GM12892 (cell line): ENCODE results near the gene PRKCD.

Experiments
- POLR2AphosphoS5 ChIP-seq: IDR thresholded peaks from 2 replicates; pipeline ENCODE4 v1.6.1; 2011; ENCODE audit warnings: low read depth, low read length, control low read depth
- TAF1 ChIP-seq: IDR thresholded peaks from 2 replicates; pipeline ENCODE4 v1.6.1; 2011; ENCODE audit warnings: low read depth, mild to moderate bottlenecking, control low read depth, low read length, borderline replicate concordance

- no peak for TF ChIP-seq POLR2AphosphoS5
- TF ChIP-seq TAF1: no peak
Measured at GRCh38 chr3:53164911-53165310, 3.9 kb downstream of the PRKCD start.
